Stimulated activated CD4-positive, alpha-beta T cell treated with anti-CD3 and anti-CD28 coated beads, Interleukin-1b, Interleukin-23, amount 100 ng/mL, for 48 hours (primary cell): ENCODE measurements around the gene LAPTM5.
A peak's percentile ranks its signal among the peaks of the same experiment; 100 is the strongest.
"Not testable (repeated sequence)": the region's sequence is repeated elsewhere in the genome, so short reads cannot be mapped to it uniquely, and the experiment has no call there.

Experiments used
- DNase-seq: peaks from one replicate; pipeline ENCODE4 v3.0.0-alpha.2; 2020

The LAPTM5 gene

DNA sequence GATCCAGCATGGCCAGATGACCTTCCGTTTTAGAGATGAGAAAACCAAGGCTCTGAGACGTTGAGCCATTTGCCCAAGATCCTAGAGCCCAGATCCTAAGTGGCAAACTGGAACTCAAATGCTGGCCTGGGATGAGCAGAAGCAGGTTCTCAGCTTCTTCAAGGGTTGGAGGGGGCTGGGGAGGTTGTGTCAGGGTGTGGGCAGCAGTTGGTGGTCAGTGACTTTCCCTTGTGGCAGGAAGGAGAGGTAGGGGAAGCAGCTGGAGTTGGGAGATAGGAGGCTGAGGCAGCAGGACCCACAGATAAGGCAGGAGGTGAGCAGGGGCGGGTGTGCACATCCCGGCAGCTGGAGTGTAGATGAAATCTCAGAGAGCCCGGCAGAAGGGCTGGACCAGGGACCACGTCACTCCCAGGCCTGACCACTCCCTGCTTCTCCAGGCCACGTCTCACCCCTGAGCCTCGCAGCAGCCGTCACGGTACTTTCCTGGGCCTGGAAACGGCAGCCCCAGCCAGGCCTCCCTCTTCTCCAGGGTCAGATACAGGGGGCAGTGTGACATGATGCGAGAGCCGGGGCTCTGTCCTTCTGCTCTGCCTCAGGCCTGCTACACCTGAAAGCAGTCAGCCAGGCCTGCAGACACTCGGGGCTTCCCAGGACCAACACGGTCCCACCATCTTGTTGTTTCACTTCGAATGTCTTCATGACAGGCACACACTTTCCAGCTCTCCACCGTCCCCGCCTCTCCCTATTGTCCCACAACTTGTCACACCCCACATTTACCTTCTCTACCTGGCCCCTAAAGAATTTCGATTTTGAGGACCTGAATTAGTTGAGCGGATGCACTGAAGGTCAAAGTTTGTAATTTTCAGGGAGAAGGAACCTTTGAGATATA is 11.5 kb upstream of the LAPTM5 start:
- DNase-seq, result no peak

DNA sequence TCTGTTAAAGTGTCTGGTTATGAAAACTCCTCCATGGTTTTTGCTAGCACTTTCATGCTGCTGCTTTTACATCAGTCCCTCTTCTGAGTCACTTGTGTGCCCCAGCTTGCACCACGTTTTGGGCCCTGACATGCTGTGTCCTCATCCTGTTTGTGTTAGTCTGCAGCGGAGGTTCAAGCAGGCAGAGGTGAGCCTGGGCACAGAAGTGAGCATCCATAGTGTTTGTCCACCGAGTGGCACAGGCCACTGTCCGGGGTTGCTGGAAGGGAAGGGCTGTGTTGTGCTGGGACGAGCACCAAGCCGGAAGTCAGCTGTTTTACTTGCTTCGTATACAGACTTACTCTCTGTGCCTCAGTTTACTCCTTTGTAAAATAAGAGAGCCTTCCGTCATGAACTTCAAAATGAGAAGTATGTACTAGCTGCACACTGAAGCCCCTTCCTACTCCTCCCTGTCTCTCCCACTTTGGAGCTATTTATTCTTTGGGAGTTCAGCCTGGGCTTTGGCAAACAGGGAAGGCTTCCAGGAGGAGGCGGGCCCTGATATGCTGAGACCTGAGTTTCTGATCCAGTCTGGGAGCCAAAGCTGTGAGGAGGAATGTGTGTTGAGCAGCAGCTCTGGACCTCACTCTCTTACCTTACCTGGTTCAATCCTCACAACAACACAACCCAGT is 10.7 kb upstream of the LAPTM5 start:
- no peak for DNase-seq

DNA sequence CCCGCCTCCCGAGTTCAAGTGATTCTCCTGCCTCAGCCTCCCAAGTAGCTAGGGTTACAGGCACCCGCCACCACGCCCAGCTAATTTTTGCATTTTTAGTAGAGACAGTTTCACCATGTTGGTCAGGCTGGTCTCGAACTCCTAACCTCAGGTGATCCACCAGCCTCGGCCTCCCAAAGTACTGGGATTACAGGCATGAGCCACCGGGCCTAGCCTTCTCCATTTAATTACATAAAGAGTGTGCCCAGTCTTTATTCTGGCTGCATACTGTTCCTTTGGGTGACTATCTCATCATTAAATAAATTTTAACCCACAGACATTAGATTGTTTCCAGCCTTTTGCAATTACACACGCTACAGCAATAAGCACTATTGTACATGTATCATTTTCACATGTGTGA is 9.4 kb upstream of the LAPTM5 start:
- DNase-seq, result not testable (repeated sequence)

DNA sequence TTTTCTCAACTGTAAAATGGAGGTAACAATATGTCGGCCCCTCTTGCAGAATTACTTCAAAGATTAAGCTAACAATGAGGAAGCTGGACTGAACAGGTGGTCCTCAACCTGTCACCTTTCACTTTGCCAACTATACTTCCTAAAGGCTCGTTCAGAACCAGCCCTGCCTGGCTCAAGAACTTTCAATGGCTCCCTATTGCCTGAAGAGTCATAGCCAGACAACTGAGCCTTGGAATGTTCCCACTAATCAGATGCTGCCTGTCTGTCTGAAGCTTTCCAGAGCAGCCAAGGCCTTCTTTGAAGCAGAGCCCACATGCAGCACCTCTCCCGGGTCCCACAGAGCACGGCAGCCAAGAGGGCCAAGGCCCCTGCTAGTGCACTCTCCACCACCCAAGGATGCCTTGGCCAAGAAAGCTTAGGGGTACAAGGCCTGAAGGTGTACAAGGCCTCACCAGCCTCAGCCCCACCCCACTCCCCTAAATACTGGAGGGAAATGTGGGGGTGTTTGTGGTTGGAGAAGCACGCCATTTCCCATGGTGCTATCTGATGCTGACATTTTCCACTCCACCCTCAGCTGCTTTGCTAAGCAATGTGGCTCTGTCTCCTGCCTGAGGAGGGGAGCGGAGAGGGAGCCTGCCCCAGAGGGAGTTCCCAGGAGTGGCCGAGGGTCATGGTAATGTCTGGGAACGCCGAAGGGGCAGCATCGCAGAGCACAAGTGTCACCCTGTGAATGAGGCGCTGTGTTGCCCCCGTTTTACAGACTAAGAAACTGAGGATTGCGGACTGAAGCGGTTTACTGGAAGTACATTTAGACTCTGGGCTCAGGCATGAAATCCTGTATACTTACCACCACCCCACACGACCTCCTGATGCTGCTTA is 8.2 kb upstream of the LAPTM5 start:
- DNase-seq, result no peak

DNA sequence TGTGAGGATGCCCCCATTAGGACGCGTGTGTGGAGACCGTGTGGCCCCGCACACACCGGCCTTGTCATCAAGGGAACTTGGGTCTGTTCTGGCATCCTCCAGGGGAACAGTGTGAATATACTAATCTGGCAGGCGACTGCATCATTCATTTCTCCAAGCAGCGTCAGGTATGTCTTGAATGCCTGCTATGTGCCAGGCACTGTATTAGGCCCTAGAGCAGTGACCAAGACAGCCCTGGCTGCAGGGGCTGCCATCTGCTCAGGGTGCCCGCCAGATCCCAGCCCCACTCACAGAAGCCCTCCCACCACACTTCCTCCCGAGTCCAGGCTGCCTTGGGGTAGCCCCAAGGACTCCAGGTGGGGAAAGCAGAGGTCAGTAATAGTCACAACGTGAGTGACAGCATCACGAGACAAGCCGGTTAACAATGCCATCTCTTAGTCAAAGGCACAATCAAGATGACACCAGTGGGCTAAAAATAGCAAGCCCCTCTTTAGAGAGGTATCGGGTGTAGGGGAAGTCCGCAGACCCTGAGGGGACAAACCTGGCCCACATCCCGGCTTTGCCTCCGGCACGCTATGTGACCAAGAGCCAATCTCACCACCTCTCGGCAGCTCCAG is 7.5 kb upstream of the LAPTM5 start:
- DNase-seq, result no peak

DNA sequence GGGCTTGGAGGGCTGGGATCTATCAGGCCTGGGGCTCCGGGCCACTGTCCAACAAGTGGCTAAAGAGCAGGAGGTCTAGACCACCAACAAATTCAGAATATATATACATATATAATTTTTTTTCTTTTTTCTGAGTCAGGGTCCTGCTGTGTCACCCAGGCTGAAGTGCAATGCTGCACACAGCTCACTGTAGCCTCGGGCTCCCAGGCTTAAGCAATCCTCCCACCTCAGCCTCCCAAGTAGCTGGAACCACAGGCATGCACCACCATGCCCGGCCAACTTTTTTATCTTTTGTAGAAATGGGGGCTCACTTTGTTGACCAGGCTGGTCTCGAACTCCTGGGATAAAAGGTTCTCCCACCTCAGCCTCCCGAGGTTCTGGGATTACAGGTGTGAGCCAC is 6.8 kb upstream of the LAPTM5 start:
- no peak for DNase-seq

DNA sequence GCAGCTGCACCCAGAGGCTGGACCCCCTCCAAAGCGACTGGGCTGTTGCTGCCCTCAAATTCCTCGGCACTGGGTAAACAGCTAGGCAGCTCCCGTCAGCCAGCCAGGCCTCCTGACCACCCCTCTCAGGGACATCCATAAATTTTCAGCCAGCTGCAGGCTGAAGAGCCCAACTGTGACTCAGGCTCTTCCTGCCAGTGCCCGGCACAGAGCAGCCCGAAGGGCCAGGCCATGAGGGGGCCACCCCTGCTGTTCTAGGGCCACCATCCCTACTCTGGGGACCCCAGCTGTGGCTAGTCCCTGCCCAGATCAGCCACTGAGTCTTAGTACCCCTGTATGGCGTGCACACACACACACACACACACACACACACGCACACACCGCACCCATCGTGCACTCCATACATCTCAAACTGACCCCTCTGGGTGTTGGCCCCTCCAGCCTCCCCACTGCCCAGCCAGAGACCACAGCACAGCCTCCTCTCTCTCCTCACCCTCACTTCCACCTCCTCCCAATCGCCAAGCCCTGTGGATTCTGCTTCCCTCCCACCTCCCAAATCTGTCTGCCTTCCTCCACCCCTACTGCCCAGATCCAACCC is 6.2 kb upstream of the LAPTM5 start:
- DNase-seq, result no peak

DNA sequence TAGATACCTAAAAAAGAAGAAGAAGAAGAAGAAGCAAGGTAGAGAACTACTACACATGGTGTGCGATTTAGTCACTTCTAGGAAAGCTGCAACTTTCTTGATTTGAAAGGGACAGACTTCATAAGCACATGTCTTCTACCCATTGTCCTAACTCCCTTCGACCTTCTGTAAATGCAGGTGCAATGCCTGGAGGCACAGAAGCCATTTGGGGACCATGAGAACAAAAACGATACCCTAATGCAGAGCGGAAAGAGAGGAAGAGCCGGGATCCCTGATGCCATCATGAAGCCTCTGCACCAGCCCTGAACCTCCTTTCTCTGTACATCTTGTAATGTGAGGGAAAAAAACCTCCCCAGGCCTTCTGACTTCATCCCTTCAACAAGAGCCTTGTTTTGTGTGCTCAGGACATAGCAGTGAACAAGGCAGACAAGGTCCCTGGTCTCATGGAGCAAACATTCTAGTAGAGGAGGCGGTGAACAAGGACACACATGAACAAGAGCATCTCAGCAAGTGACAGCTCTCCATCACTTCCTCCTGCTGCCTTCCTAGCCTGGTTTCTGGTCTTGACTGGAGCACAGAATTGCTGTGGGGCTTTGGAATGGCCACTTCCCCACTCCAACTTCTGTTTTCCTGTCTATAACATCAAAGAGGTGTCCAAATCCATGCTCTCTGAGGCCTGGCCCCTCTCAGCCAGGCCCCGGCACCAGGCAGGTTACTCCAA is 5.5 kb upstream of the LAPTM5 start:
- no peak for DNase-seq

DNA sequence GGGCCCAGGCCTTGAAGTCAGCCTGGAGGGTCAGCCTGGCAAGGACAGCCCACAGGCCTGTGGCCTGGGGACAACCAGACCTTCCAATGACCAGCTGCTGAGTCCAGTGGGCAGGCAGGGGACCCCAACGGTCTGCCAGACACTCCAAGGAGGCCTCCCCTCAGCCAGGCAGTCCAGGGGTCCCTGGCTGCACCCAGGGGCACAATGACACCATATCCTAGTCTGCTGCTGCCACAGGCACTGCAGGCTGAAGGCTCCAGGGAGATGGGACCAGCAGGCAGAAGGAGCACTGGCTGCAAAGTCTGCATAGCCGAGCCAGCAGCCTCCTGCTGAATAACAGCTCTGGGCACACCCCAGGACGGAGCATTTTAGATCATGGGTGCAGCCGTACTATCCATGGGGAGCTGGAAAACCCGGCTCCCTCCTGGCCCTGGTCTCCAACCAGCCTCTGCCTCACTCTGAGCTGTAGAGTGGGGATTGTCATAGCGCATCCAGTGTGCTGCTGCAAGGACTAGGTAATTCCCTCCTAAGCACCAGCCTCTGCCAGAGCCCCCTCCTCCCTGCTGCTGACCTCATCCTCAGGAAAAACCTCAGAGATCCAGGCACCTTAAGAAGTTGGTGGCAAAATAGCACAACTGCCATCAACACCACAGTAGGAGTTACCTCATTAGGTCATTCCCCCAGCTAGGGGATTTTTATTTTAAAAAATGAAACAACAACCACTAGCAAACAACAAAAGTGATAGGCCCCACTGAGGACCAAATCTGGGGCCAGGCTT is 4.8 kb upstream of the LAPTM5 start:
- DNase-seq, result no peak

DNA sequence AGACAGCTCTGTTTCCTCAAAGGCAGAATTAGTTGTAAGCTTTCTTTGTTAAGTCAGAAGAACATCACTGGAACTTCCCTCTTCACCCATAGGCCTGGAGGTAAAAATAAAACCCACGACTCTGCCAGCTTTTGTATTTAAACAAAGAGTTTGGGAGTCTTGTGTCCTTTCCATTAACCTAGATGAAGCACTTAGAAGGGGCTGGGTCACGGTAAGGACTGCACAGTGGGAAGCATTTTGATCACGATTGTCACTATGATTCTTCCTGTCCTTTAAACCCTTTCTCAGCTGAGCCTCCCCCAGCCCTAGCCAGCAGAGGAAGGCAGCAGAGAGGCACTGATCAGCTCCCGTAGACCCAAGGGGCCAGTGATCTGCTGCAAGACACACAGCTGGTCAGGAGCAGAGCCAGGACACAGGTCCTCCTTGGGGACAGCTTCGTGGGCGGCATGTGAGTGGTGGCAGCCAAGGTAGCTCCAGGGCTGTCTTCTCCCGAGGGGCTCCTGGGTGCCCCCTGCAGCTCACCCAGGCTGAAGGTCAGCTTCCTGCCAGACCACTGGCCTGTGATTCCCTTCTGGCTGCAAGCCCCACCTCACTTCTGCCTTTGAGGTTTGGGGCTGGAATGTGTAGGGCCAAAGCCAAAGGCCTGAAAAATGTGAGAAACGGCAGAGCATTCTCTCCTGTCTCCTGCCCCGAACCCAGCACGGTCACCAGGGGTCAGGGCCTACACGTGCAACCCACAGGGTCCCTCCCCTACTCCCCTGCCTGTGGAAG is 4.0 kb upstream of the LAPTM5 start:
- no peak for DNase-seq

DNA sequence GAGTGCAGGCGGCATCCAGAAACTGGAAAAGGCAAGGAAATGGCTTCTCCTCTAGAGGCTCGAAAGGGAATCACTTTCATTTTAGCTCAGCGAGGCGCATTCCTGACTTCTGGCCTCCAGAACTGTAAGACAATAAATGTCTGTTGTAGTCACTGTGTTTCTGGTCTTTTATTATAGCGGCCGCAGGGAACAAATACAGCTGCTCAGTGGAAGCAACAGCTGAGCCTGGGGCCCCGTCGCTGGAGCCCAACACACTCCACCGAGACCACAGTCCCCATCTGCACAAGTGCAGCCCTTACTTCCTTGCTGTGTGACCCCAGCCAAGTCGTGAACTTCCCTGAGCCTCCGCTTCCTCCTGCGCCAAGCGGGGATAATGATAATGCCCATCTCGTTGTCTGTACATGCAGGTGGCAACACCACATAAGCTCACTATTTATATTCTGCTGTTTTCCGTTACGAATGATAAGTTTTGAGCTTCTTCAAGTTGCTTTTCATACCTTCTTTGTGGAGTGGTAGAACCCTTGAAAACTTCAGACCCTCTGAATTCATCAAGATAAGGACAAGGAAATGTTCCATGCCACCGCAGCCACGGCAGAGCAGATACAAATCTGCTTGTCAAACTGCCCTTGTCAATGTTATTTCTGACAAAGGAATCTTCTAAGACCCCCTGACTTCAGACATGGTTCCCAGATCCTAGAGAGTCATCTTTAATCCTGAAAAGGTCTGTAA is 3.2 kb upstream of the LAPTM5 start:
- DNase-seq, result no peak

DNA sequence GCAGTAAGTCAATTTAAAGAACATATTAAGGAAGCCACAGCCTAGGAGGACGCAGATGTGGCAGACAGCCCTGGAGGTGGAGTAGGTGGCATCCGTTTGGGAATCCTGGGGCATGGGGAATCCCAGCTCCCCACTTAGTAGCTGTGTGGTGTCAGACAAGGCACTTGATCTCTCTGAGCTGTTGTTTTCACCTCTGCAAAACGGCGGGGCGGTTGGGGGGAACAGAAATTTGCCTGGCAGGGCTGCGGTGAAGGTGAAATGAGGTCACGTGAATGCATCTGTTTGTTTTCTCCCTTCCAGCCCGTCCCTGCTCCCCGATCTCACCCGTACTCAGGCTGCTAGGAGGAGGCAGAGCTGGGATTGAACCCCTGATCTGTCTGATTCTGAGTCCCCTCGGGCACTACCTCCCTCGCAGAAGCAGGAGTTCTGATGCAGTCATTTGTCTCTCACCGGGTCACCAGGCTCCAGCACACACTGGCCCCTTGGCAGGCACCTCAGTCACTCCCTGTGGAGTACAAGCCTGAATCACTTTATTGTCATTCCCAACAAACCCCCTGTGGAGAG is 2.2 kb upstream of the LAPTM5 start:
- peak; percentile 49 for DNase-seq

DNA sequence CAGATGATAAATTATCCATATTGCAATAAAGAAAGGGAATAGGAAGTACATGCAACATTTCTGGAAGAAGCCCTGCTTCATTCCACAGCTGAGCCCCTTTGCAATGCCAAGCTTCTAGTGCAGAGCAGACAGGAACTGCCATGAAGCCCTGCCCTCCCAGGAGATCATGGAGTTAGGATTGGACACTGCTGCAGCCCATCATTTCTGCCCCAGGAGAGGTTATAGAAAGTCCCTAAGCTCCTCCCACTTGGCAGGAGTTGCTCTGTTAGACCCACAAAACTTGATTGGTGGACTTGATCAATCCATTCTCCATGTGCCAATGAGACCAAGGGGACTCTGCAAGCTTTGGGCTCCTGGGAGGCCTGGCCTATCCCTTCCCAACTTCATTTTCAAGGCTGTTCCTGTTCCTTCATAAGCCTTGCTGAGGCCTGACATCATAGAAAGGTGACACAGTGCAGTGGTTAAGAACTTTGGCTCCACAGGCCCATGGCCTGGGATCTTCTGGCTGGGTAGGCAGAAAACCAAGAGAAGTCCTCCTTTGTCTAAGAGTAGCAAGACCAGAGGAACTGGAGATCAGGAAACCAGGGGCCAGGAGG is 1.3 kb upstream of the LAPTM5 start:
- peak; percentile 67 for DNase-seq

DNA sequence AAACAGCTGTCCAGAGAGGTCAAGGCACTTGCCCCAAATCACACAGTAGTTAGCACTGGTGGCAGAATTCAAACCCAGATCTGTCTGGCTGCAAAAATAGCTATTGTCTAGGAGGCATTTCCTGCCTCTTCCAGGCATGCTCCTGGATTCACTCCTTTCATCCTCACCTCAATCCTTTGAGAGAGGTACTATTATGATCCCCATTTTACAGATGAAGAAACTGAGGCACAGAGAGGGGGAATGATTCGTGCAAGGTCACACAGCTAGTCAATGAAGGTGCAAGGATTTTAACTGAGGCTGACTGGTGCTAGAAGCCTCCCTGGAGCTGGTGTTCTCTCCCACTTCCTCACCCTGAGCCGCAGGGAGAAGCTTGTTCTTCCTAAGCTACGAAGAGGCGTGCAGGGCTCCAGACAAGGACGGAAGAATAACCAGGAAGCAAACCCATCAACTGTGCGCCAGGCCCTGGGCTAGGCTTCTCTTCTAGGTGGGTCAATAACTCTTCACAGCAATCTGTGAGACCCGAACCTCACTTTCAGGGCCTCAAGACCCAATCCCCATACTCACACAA is 631 bp upstream of the LAPTM5 start:
- no peak for DNase-seq

DNA sequence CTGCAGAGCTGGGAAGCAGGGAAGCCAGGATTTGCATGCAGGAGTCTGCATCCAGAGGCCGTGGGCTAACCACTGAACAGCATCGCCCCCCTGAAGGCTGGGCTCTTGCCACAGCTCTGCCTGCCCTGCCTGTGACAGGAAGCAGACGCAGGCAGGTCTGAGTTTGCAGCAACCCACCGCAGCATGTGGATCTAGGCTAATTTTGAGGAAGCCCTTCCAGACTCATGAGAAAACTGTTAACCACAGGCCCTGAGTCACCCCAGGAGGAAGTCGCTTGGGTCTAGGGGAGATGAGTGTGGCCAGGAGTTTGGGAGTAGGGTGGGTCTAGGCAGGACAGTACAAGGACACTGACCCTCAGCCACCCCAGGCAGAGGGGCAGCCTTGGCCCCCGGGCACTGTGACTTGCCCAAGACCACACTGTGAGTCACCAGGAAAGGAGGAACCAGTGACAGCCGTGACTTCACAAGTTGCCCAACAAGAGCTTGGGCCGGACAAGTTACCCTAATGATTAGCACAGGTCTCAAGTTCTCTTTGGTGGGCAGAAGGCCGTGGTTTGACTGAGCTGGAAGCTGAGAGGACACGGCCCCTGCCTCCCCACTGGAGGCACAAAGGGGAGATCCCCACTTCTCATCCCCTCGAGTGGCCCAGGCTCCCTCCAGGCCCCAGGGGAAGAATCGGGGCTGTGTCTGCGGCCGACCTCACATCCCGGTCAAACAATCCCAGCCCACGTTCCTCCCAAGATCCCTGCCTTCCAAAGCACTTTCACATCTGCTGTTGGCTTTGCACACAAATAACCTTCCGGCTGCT is 826 bp downstream of the LAPTM5 start:
- DNase-seq, result peak; percentile 75

DNA sequence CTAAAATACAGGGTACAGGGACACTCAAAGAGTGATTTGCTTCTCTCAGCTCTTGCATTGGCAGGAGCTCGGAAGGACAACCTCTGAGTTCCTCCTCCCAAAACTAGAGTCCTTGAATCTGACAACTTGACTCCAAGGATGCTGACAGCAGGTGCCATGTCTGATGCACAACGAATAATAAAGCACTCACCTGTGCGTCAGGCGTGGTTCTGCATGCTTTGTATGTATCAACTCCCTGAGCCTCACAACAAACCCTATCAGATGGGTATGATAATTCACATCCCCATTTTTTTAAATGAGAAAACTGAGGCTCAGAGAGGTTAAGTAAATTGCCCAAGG is 1.4 kb downstream of the LAPTM5 start:
- no peak for DNase-seq

DNA sequence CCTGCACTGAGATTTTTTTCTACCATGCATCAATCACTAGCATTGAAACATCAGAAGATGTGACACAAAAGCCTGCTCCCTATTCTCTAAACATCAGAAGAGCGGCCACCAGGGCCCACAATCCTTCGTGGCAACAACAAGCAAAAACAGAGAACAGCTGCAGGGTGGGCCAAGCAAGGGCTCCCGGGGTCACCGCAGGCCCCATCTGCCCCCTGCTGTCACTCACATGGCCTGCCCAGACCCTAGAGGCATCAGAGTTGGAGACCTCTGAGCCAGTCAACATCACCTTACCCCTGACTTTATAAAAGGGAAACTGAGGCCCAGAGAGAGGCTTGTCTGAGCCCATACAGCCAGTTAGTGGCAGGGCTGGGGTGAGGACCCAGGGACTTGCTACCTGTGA is 1.8 kb downstream of the LAPTM5 start:
- DNase-seq, result no peak

DNA sequence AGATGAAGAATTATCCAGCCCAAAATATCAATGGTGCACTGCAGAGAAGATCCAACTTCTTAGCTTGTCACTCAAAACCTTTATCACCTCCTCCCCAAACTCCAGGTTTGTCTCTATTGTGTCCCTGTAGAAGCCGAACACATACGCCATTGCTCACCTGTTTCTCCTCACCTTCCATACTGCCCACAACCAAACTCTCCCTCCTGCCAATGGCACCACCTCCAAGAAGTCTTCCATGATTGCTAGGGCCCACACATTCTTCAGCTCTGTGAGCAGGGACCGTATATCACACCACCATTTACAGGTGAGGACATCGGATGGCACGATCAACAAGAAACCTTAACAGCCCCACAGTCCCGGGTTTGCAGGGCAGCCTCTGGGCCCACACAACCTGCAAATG is 2.2 kb downstream of the LAPTM5 start:
- DNase-seq, result no peak
